NCI-H1436 (cell line): Measurements from ENCODE around the gene PFKL.

ENCODE experiments used
- DNase-seq: peaks from one replicate; lab custom pipeline; 2025; lab: John Stamatoyannopoulos, UW

PFKL gene

GRCh38 chr21:44313451-44313850 lies 13.6 kb downstream of the PFKL start:
- no peak for DNase-seq

GRCh38 chr21:44314128-44314527 lies 14.3 kb downstream of the PFKL start:
- DNase-seq: no peak

GRCh38 chr21:44314561-44314960 lies 14.7 kb downstream of the PFKL start:
- DNase-seq: no peak

- DNase-seq: no peak
Measured at GRCh38 chr21:44315691-44316203, 15.9 kb downstream of the PFKL start.

- DNase-seq: no peak
Measured at GRCh38 chr21:44316277-44316900, 16.5 kb downstream of the PFKL start.

- DNase-seq: no peak
Measured at GRCh38 chr21:44317241-44317782, 17.5 kb downstream of the PFKL start.

GRCh38 chr21:44317871-44318270 lies 18.0 kb downstream of the PFKL start:
- DNase-seq: no peak

GRCh38 chr21:44318489-44319285 lies 18.8 kb downstream of the PFKL start:
- no peak for DNase-seq

- no peak for DNase-seq
Measured at GRCh38 chr21:44319407-44320065, 19.7 kb downstream of the PFKL start.

GRCh38 chr21:44320847-44321246 lies 21.0 kb downstream of the PFKL start:
- no peak for DNase-seq

- no peak for DNase-seq
Measured at GRCh38 chr21:44321846-44322450, 22.1 kb downstream of the PFKL start.

- no peak for DNase-seq
Measured at GRCh38 chr21:44322621-44323325, 22.9 kb downstream of the PFKL start.

GRCh38 chr21:44323591-44323990 lies 23.7 kb downstream of the PFKL start:
- no peak for DNase-seq

- no peak for DNase-seq
Measured at GRCh38 chr21:44324106-44324853, 24.4 kb downstream of the PFKL start.

- DNase-seq: no peak
Measured at GRCh38 chr21:44324854-44325107, 24.9 kb downstream of the PFKL start.

GRCh38 chr21:44325386-44326271 lies 25.8 kb downstream of the PFKL start:
- no peak for DNase-seq

- DNase-seq: no peak
Measured at GRCh38 chr21:44326272-44326647, 26.4 kb downstream of the PFKL start.

- DNase-seq: no peak
Measured at GRCh38 chr21:44326716-44327602, 27.1 kb downstream of the PFKL start.

- DNase-seq: no peak
Measured at GRCh38 chr21:44327603-44327974, 27.7 kb downstream of the PFKL start.
